ENCODE results near the gene MBOAT2. TPM values are rescaled to one million over a fixed set of nuclear protein-coding genes. Genes with fewer than 3 reads are reported as not detected.
"Not testable (repeated sequence)": the region's sequence is repeated elsewhere in the genome, so short reads cannot be mapped to it uniquely, and the experiment has no call there.

Gene MBOAT2
- polyA plus RNA-seq, 4 donors: 1.4 to 15.8 (median 2.5) TPM

DNA sequence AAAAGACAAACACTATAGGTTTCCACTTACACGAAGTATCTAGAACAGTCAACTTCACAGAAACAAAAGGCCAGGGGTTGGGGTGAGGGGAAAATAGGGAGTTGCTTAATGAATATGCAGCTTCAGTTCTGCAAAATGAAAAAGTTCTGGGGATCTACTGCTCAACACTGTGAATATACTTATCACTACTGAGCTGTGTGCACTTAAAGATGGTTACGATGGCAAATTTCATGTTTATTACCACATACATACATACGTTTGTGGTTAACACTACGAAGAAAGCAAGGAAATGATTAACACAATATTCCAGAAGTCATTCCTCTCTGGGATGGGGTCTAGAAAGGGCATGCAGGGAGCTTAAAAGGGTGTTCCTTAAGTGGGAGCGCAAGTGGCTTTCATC is 19.3 kb downstream of the MBOAT2 start:
- H3K36me3 ChIP-seq (ENCODE audit: control insufficient read depth in 3 of 3, insufficient read depth in 2 of 3, low read depth in 1 of 3, low read length in 3 of 3): no peaks in the 10 kb centered on the region
- FAIRE-seq (no peak), DNase-seq (no peak)
- no peaks in the 10 kb centered on the region for H3K4me1 ChIP-seq (ENCODE audit: control insufficient read depth in 3 of 3, insufficient read depth in 2 of 3, low read depth in 1 of 3, low read length in 2 of 3)
- H3K27me3 ChIP-seq (ENCODE audit: control insufficient read depth in 3 of 3, insufficient read depth in 3 of 3, low read length in 3 of 3): no peaks in the 10 kb centered on the region
- no peak overlapping the region for H3K27ac ChIP-seq (ENCODE audit: low read depth in 1 of 3, low read length in 2 of 3)
- WGBS, 3 donors: 59 to 69% (median 61%) methylated on average over 5 of the region's 5 CpGs
- H3K9me3 ChIP-seq (ENCODE audit: control insufficient read depth in 2 of 2, insufficient read depth in 1 of 2, low read depth in 1 of 2, low read length in 1 of 2): no peaks in the 10 kb centered on the region
- no peak overlapping the region for H3K4me3 ChIP-seq (ENCODE audit: low read depth in 1 of 3, low read length in 3 of 3)

DNA sequence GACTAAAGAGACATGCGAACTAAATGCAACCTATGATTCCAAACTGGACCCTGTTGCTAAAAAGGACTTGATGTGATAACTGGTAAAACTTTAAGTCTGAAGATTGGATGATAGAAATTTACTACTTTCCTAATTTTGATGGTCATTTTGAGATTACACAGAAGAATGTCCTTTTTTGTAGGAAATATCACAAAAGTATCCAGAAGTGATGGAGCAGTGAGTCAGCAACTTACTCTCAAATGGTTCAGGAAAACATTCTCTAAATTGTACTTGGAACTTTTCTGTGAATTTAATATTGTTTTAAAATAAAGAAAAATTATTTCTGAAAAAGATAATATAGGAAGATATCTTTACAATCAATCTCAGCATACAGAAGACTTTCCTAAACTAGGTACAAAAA is 19.9 kb downstream of the MBOAT2 start:
- Histone ChIP-seq H3K36me3 (ENCODE audit: control insufficient read depth in 3 of 3, insufficient read depth in 2 of 3, low read depth in 1 of 3, low read length in 3 of 3) (no peaks in the 10 kb centered on the region), H3K27me3 (ENCODE audit: control insufficient read depth in 3 of 3, insufficient read depth in 3 of 3, low read length in 3 of 3) (no peaks in the 10 kb centered on the region), H3K9me3 (ENCODE audit: control insufficient read depth in 2 of 2, insufficient read depth in 1 of 2, low read depth in 1 of 2, low read length in 1 of 2) (no peaks in the 10 kb centered on the region), H3K27ac (ENCODE audit: low read depth in 1 of 3, low read length in 2 of 3) (no peak overlapping the region), H3K4me3 (ENCODE audit: low read depth in 1 of 3, low read length in 3 of 3) (no peak overlapping the region), H3K4me1 (ENCODE audit: control insufficient read depth in 3 of 3, insufficient read depth in 2 of 3, low read depth in 1 of 3, low read length in 2 of 3) (no peaks in the 10 kb centered on the region)
- no peak for DNase-seq
- FAIRE-seq: no peak
- WGBS, 3 donors: 88 to 98% (median 88%) methylated on average over 1 of the region's 1 CpG

GRCh38 chr2:8981876-8982275 is 21.6 kb downstream of the MBOAT2 start:
- Histone ChIP-seq H3K4me3 (ENCODE audit: low read depth in 1 of 3, low read length in 3 of 3) (no peak overlapping the region), H3K27ac (ENCODE audit: low read depth in 1 of 3, low read length in 2 of 3) (no peak overlapping the region), H3K36me3 (ENCODE audit: control insufficient read depth in 3 of 3, insufficient read depth in 2 of 3, low read depth in 1 of 3, low read length in 3 of 3) (no peaks in the 10 kb centered on the region), H3K27me3 (ENCODE audit: control insufficient read depth in 3 of 3, insufficient read depth in 3 of 3, low read length in 3 of 3) (no peaks in the 10 kb centered on the region), H3K4me1 (ENCODE audit: control insufficient read depth in 3 of 3, insufficient read depth in 2 of 3, low read depth in 1 of 3, low read length in 2 of 3) (no peaks in the 10 kb centered on the region), H3K9me3 (ENCODE audit: control insufficient read depth in 2 of 2, insufficient read depth in 1 of 2, low read depth in 1 of 2, low read length in 1 of 2) (no peaks in the 10 kb centered on the region)
- DNase-seq: no peak
- no peak for FAIRE-seq
- 80 to 92% (median 85%) methylated on average over 7 of the region's 7 CpGs for WGBS, 3 donors

- no peak overlapping the region for H3K4me3 ChIP-seq (ENCODE audit: low read depth in 1 of 3, low read length in 3 of 3)
- no peak overlapping the region for H3K27ac ChIP-seq (ENCODE audit: low read depth in 1 of 3, low read length in 2 of 3)
- H3K4me1 ChIP-seq (ENCODE audit: control insufficient read depth in 3 of 3, insufficient read depth in 2 of 3, low read depth in 1 of 3, low read length in 2 of 3): no peaks in the 10 kb centered on the region
- 94 to 100% (median 98%) methylated on average over 1 of the region's 1 CpG for WGBS, 3 donors
- H3K27me3 ChIP-seq (ENCODE audit: control insufficient read depth in 3 of 3, insufficient read depth in 3 of 3, low read length in 3 of 3): no peaks in the 10 kb centered on the region
- no peak for DNase-seq
- no peaks in the 10 kb centered on the region for H3K9me3 ChIP-seq (ENCODE audit: control insufficient read depth in 2 of 2, insufficient read depth in 1 of 2, low read depth in 1 of 2, low read length in 1 of 2)
- H3K36me3 ChIP-seq (ENCODE audit: control insufficient read depth in 3 of 3, insufficient read depth in 2 of 3, low read depth in 1 of 3, low read length in 3 of 3): no peaks in the 10 kb centered on the region
- no peak for FAIRE-seq
These were observed 23.4 kb downstream of the MBOAT2 start for GRCh38 chr2:8980096-8980495.

DNA sequence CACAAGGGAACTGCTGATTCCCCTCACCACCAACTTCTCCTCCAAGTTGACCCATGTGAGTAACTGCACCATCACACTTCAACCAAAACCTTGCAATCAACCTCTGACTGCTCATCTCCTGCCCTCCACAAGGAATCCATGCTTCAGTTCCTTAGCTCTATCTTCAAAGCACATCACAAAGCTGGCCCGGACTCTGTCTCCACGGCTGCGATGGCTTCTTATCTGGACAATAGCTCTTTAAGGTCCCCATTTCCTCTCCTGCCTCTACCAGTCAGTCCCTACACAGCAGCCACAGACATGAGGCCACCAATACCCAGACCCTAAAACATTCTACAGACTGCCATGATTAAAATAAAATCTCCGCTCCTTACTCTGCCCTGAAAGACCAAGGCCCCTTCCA is 25.7 kb downstream of the MBOAT2 start:
- H3K27ac ChIP-seq (ENCODE audit: low read depth in 1 of 3, low read length in 2 of 3): no peak overlapping the region
- no peaks in the 10 kb centered on the region for H3K4me1 ChIP-seq (ENCODE audit: control insufficient read depth in 3 of 3, insufficient read depth in 2 of 3, low read depth in 1 of 3, low read length in 2 of 3)
- H3K4me3 ChIP-seq (ENCODE audit: low read depth in 1 of 3, low read length in 3 of 3): no peak overlapping the region
- FAIRE-seq: no peak
- no peaks in the 10 kb centered on the region for H3K27me3 ChIP-seq (ENCODE audit: control insufficient read depth in 3 of 3, insufficient read depth in 3 of 3, low read length in 3 of 3)
- WGBS, 3 donors: 90 to 92% (median 91%) methylated on average over 4 of the region's 4 CpGs
- no peaks in the 10 kb centered on the region for H3K36me3 ChIP-seq (ENCODE audit: control insufficient read depth in 3 of 3, insufficient read depth in 2 of 3, low read depth in 1 of 3, low read length in 3 of 3)
- H3K9me3 ChIP-seq (ENCODE audit: control insufficient read depth in 2 of 2, insufficient read depth in 1 of 2, low read depth in 1 of 2, low read length in 1 of 2): no peaks in the 10 kb centered on the region
- DNase-seq: no peak

DNA sequence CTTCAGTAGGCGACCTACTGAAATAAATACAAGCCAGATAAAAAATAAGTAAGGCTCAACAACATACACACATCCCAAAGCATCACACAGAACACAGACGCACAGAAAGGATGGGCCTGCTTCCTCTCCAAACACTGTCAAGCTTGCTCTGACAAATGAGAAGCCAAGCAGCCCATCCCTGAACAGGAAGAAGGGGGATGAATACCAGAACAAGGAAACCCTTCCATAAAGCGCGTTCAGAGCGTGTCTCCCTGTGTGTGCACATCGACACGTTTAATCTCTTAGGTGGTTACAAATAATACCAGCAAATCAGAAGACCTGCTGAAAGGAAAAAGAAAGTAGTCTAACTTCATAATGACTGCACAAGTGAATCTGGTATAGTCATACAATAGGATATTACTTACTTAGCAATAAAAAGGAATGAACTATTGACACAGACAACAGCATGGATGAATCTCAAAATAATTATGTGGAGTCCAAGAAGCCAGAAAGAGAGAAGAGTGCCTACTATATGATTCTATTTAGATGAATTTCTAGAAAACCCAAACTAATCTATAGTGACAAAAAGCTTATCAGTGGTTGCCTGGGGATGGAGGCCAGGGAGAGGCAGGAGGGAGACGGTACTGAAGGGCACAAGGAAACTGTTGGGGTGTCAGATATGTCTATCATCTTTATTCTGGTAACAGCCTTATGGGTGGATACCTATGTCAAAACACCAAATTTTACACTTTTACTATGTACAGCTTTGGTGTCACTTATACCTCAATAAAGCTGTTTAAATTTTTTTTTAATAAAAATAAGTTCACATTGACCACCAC is 26.8 kb downstream of the MBOAT2 start:
- H3K4me3 ChIP-seq (ENCODE audit: low read depth in 1 of 3, low read length in 3 of 3): no peak overlapping the region
- H3K36me3 ChIP-seq (ENCODE audit: control insufficient read depth in 3 of 3, insufficient read depth in 2 of 3, low read depth in 1 of 3, low read length in 3 of 3): no peaks in the 10 kb centered on the region
- WGBS, 3 donors: 43 to 65% (median 63%) methylated on average over 8 of the region's 8 CpGs
- H3K9me3 ChIP-seq (ENCODE audit: control insufficient read depth in 2 of 2, insufficient read depth in 1 of 2, low read depth in 1 of 2, low read length in 1 of 2): no peaks in the 10 kb centered on the region
- no peak for DNase-seq
- H3K4me1 ChIP-seq (ENCODE audit: control insufficient read depth in 3 of 3, insufficient read depth in 2 of 3, low read depth in 1 of 3, low read length in 2 of 3): no peaks in the 10 kb centered on the region
- no peak overlapping the region for H3K27ac ChIP-seq (ENCODE audit: low read depth in 1 of 3, low read length in 2 of 3)
- H3K27me3 ChIP-seq (ENCODE audit: control insufficient read depth in 3 of 3, insufficient read depth in 3 of 3, low read length in 3 of 3): no peaks in the 10 kb centered on the region
- no peak for FAIRE-seq

DNA sequence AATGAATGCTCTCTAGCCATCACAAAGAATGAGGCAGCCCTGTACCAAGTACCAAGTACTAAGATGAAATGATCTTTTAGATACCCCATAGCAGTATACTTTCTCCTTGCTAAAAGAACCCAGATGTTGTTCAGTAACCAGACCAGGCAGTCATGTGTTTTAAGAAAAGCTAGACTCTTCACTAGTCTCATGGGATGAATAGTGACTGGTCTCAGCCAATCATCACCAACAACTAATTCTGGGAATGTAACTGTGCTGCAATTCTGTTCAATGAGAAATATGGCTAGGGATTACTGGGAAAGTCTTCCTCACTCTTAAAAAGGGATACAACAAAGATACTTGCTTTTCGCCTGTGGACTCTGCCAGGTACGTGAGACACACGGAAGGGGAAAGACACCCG is 29.5 kb downstream of the MBOAT2 start:
- H3K27ac ChIP-seq (ENCODE audit: low read depth in 1 of 3, low read length in 2 of 3): no peak overlapping the region
- H3K27me3 ChIP-seq (ENCODE audit: control insufficient read depth in 3 of 3, insufficient read depth in 3 of 3, low read length in 3 of 3): no peaks in the 10 kb centered on the region
- H3K9me3 ChIP-seq (ENCODE audit: control insufficient read depth in 2 of 2, insufficient read depth in 1 of 2, low read depth in 1 of 2, low read length in 1 of 2): no peaks in the 10 kb centered on the region
- 85 to 96% (median 92%) methylated on average over 4 of the region's 4 CpGs for WGBS, 3 donors
- no peak overlapping the region for H3K4me3 ChIP-seq (ENCODE audit: low read depth in 1 of 3, low read length in 3 of 3)
- H3K4me1 ChIP-seq (ENCODE audit: control insufficient read depth in 3 of 3, insufficient read depth in 2 of 3, low read depth in 1 of 3, low read length in 2 of 3): no peaks in the 10 kb centered on the region
- no peak for FAIRE-seq
- DNase-seq: no peak
- H3K36me3 ChIP-seq (ENCODE audit: control insufficient read depth in 3 of 3, insufficient read depth in 2 of 3, low read depth in 1 of 3, low read length in 3 of 3): no peaks in the 10 kb centered on the region

- WGBS, 3 donors: 81 to 94% (median 91%) methylated on average over 3 of the region's 3 CpGs
- not testable (repeated sequence) for FAIRE-seq
These were observed 30.5 kb downstream of the MBOAT2 start for GRCh38 chr2:8973017-8973416.

DNA sequence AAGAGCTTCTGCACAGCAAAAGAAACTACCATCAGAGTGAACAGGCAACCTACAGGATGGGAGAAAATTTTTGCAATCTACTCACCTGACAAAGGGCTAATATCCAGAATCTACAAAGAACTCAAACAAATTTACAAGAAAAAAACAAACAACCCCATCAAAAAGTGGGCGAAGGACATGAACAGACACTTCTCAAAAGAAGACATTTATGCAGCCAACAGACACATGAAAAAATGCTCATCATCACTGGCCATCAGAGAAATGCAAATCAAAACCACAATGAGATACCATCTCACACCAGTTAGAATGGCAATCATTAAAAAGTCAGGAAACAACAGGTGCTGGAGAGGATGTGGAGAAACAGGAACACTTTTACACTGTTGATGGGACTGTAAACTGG is 30.9 kb downstream of the MBOAT2 start:
- FAIRE-seq; H3K4me3 ChIP-seq (ENCODE audit: low read depth in 1 of 3, low read length in 3 of 3); DNase-seq; H3K36me3 ChIP-seq (ENCODE audit: control insufficient read depth in 3 of 3, insufficient read depth in 2 of 3, low read depth in 1 of 3, low read length in 3 of 3); H3K27me3 ChIP-seq (ENCODE audit: control insufficient read depth in 3 of 3, insufficient read depth in 3 of 3, low read length in 3 of 3); H3K9me3 ChIP-seq (ENCODE audit: control insufficient read depth in 2 of 2, insufficient read depth in 1 of 2, low read depth in 1 of 2, low read length in 1 of 2); H3K27ac ChIP-seq (ENCODE audit: low read depth in 1 of 3, low read length in 2 of 3); H3K4me1 ChIP-seq (ENCODE audit: control insufficient read depth in 3 of 3, insufficient read depth in 2 of 3, low read depth in 1 of 3, low read length in 2 of 3): not testable (repeated sequence)
- no CpG with 5 or more reads among the region's 1 CpG for WGBS, 3 donors

More at GRCh38 chr2:8973017-8973416, 30.5 kb downstream of the MBOAT2 start:
- DNase-seq; H3K36me3 ChIP-seq (ENCODE audit: control insufficient read depth in 3 of 3, insufficient read depth in 2 of 3, low read depth in 1 of 3, low read length in 3 of 3); H3K9me3 ChIP-seq (ENCODE audit: control insufficient read depth in 2 of 2, insufficient read depth in 1 of 2, low read depth in 1 of 2, low read length in 1 of 2); H3K4me3 ChIP-seq (ENCODE audit: low read depth in 1 of 3, low read length in 3 of 3); H3K27me3 ChIP-seq (ENCODE audit: control insufficient read depth in 3 of 3, insufficient read depth in 3 of 3, low read length in 3 of 3); H3K27ac ChIP-seq (ENCODE audit: low read depth in 1 of 3, low read length in 2 of 3); H3K4me1 ChIP-seq (ENCODE audit: control insufficient read depth in 3 of 3, insufficient read depth in 2 of 3, low read depth in 1 of 3, low read length in 2 of 3): not testable (repeated sequence)

Measured in small intestine (tissue), 7 donors.